Astrocyte (in vitro differentiated cells and primary cell): ENCODE data around the gene DOCK10.

Experiments used
- CTCF ChIP-seq: IDR thresholded peaks from 2 replicates; pipeline ENCODE4 v1.5.1; 2011; ENCODE audit warnings: low read depth, mild to moderate bottlenecking, inconsistent platforms, low read length, moderate library complexity; ENCODE audit not compliant: insufficient read depth
- EZH2 ChIP-seq: IDR thresholded peaks from 2 replicates; pipeline ENCODE4 v1.6.1; 2012; ENCODE audit warnings: mild to moderate bottlenecking, low read length, inconsistent platforms; ENCODE audit not compliant: insufficient read depth

DNA sequence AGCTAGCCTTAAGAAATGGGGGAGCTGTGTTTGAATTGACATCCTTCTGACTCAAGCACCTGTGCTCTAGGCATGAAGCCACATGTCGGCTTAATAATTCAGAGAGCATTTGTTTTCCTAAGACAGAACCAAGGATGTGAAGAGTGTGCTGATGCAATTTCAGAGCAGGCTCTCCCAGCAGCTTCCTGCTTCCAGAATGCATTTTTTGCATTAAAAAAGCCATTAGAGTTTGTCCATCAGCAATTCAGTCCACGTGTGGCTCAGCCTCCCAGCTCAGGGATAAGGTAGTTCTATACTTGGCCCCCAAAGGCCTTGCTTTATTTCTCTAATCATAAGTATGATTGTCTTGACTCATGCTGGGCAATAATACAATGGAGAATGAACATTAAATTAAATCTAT lies 37.7 kb downstream of the DOCK10 start:
- TF ChIP-seq CTCF, result no peak
- TF ChIP-seq EZH2, result no peak
